Fibroblast of peridontal ligament (primary cell): ENCODE measurements around the gene RPS29.
A peak's percentile ranks its signal among the peaks of the same experiment; 100 is the strongest.
"Not testable (repeated sequence)": the region's sequence is repeated elsewhere in the genome, so short reads cannot be mapped to it uniquely, and the experiment has no call there.

Experiments used
- DNase-seq: peaks from one replicate; pipeline ENCODE4 v3.0.0-alpha.2; 2010; ENCODE audit errors: extremely low read depth

RPS29 gene

DNA sequence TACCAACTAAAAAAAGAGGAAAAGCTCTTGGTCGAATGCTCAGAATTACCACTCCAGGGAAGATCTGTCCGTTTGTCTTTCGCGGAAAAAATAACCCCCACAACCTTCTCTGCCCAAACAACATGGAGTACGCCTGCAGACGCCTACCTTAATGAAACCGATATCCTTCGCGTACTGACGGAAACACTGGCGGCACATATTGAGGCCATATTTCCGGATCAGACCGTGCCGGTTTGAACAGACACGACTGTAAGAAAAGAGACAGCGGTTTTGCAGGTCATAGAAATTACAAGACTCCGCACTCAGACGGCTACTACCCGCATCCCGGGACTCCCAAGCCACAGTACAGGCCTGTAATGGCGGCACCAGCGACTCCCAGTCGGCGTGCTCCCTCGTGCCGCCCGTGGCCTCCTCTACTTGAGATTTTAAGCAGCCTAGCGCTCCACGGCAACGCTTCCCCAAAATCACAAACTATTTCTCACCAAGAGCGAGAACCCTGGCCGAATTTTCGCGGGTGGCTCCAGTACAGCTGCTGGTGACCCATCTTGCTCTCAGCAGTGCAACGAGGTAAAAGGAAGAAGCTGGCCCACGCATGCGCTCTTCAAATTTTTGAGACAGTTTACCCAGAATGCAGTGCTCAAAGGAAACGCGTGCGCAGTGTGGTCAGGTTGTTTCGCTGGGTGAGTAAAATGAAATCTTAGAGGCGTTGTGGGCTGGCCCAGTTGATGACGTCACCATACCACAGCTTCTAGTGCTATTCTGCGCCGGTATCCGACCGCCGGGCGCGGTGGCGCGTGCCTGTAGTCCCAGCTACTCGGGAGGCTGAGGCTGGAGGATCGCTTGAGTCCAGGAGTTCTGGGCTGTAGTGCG, at the start of gene RPS29:
TSS of gene RPS29 (minus strand) at position 578 of the 870 bp plus-strand sequence. CDS start at position 544, 34 bp downstream.
- DNase-seq: peak; percentile 100

DNA sequence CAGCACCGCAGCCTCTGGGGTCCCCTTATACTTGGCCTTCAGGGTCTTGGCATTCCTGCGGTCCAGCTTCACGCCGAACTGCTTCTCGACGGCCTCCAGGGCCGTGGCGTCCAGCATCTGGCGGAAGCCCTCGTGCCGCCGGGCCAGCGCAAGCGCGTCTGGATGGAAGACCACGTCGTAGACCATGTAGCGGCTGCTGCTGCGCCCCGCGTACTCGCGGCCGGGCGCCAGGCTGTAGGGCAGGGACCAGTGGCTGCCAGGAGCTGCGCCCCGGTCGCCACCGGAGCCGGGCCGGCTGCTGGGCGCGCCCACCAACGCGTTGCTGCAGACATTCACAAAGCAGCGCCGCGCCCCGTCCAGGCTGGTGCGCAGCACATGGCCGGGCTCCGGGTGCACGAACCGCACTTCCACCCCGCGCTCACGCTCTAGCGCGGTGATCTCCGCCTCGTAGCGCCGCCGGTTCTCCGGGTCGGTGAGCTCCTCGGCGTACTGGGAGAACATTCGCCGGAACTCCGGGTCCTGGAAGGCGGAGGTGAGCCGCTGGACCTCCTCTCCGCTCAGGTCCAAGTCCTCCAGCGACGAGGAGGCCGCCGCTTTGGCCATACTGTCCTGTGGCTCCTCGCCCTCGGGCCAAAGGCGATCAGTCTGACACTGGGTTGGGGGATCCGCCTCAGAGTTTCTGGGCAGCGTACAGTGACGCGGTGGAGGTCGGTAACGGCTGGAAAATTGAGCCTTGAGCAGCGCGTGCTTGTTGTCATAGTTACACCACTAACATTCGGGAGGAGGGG, 48.6 kb upstream of the RPS29 start, which contains the start of gene DNAAF2:
TSS of gene DNAAF2 (minus strand) at position 698 of the 788 bp plus-strand sequence. CDS start at position 603, 95 bp downstream.
- DNase-seq: peak; percentile 77

DNA sequence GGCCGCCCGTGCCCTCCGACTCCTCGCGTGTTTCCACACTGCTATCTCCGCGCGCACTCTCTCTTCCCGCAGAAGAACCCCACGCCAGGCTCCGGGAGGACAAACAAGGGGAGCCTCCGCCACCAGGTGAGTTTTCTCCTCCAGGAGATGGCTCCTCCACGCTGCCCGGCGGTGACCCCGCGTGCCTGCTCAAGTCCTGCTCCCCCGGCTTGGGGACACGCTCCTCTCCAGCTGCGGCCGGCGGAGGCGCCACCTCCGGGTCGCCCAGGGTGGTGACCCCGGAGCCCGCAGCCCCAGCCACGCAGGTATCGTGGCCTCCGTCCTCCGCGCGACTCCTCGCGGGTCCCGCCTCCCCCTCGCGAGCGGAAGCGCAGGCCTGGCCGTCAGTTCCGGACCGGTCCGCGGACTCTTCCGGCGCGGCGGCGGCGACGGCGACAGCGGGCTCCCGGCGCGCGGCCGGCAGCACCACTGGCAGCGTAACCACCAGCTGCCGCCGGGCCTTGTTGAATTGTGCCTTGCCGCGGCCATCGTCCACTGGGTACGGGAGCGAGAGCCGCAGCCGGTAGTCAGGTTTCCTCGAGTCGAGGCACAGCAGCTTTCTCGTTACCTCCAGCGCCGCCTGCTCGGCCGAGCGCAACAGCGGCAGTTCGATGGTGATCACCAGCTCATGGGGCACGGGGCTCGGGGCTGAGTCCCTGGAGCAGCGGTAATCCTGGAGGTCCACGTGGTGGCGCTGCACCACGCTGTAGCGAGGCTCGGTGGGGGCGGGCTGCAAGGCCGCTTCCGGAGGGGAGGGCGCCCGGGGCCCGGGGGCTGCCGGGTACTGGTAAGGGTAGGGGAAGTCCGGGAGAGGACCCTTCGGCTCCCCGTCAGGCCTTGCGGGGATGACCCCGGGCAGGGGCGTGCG, 47.7 kb upstream of the RPS29 start:
- DNase-seq: peak; percentile 91

- DNase-seq: no peak
Observed at GRCh38 chr14:49623941-49624839, 38.0 kb upstream of the RPS29 start.

DNA sequence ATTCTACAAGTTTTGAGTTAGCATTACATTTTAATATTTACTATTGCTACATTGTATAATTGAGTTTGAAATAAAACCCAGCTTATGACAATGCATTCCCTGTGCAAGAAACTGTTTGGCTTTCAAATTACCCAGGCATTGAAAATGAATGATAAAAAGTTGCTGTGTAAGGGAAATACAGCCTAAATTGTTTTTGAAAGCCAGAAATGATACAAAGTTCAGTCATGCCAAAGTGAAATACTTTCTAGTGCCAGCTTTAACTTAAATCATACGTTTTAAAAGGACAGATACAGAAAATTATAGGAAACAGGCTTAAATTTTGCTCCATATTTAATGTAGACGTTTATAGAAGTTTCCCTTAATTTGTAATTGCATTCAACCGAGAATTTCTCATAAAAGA, 37.2 kb upstream of the RPS29 start:
- peak; percentile 45 for DNase-seq

- no peak for DNase-seq
Observed at GRCh38 chr14:49622022-49622607, 35.9 kb upstream of the RPS29 start.

DNA sequence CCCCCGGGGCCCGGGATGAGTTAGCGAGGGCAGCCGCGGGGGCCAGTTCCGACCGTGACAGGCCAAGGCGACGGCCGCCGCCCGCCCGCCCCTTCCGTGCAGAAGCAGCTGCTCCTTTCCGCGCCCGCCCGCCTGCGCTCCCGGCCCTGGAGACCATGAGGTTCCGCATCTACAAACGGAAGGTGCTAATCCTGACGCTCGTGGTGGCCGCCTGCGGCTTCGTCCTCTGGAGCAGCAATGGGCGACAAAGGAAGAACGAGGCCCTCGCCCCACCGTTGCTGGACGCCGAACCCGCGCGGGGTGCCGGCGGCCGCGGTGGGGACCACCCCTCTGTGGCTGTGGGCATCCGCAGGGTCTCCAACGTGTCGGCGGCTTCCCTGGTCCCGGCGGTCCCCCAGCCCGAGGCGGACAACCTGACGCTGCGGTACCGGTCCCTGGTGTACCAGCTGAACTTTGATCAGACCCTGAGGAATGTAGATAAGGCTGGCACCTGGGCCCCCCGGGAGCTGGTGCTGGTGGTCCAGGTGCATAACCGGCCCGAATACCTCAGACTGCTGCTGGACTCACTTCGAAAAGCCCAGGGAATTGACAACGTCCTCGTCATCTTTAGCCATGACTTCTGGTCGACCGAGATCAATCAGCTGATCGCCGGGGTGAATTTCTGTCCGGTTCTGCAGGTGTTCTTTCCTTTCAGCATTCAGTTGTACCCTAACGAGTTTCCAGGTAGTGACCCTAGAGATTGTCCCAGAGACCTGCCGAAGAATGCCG, 35.1 kb upstream of the RPS29 start:
- DNase-seq: no peak

DNA sequence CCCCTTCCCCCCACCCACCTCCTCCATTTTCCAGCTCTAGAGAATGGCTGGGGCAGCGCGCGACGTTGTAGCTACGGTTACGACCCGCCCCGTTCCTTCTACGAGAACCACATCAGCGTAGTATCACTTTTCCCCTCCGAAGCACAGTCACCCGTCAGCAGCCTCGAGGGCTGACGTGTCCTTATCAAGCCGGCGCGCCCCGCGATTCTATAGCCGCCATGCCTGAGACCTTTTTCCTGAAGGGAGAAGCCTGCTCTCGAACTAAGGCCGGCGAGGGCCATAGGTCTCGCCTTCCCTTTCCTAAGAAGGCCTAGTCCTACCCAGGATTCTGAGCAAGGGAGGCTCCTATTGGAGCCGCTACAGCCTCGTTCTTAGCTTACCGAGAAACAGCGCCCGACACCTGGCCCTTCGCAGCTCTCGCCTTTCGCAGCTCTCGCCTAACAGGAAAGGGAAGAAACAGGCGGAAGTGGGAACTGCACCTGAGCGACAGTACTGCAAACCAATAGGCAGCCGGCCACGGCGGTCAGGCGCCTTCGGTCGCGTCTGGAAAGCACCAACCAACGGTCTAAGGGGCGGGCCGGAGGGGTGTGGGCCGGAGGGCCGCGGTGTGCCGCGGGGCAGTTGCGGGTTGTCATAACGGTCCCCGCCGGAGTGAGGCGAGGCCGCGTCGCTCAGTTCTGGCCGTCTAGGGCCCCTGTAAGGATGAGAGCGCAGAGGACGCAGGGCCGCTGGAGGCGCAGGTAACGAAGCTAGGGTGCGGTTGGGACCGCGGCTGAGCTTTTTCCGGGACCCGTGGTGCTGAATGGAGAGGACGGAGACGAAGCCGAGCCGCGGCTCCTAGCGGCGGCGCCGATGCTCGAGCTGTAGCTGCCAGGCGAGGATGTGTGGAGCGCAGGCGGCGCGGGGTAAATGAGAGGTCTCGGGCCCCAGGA, 34.3 kb upstream of the RPS29 start, which contains the start of the genes MGAT2 and RPL36AL:
TSS of gene MGAT2 (plus strand) at position 618 of the 932 bp plus-strand sequence. CDS start 470 bp downstream, outside the sequence.
TSS of gene RPL36AL (minus strand) at position 445 of the 932 bp plus-strand sequence. CDS start 1,522 bp downstream, outside the sequence.
- DNase-seq: peak; percentile 98

DNA sequence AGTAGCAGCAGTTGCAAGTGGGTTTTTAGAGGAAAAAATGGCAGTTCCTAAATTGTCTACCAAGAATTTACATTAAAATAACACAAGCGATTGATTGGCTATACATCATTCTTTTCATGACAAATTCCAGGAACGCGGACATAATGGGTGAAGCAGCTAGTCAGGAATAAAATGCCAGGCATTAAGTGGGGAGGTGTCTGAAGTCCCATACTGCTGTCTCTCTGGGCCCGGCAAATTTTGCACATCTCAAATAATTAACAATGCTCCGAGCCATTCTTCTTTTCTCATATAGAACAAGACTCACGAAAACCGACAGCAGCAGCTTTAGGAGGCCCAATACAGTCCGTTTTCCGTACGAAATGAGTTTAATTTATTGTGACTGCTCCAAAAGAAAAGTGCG, 33.5 kb upstream of the RPS29 start:
- DNase-seq: no peak

DNA sequence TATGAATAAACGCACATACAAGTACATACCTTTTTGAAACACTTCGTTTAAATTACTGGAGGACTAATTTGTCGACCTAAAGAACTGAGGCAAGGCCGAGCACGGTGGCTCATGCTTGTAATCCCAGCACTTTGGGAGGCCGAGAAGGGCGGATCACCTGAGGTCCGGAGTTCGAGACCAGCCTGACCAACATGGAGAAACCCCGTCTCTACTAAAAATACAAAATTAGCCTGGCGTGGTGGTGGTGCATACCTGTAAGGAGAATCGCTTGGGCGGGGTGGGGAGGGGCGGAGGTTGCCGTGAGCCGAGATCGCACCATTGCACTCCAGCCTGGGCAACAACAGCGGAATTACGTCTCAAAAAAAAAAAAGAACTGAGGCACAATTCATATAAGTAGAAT, 33.1 kb upstream of the RPS29 start:
- not testable (repeated sequence) for DNase-seq

DNA sequence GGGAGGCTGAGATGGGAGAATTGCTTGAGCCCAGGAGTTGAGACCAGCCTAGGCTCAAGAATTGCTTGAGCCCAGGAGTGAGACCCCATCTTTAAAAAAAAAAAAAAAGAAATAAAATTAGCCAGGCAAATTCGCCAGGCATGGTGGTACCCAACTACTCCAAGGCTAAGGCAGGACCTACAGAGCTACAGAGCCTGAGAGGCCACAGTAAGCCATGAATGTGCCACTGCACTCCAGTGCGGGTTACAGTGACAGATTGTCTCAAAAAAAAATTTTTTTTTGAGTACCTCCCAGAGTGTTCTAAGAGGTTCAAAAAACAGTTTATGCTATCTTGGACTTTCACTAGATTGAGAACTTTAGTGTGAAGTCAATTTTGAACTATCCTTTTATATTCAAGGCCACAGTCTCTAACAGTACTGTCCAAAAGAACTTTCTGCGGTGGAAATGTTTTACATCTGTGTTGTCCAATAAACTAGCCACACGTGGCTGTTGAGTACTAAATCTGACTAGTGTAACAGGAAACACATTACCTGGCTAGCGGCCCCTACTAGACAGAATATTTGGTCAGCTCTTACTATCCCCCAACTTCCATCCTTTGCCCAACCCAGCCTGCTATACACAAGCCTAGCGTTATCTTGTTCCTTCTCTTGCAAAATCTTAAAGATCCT, 31.8 kb upstream of the RPS29 start:
- no peak for DNase-seq

GRCh38 chr14:49615776-49616175, 29.6 kb upstream of the RPS29 start:
- DNase-seq: no peak

- no peak for DNase-seq
Observed at GRCh38 chr14:49614196-49614595, 28.0 kb upstream of the RPS29 start.

GRCh38 chr14:49612671-49613070, 26.5 kb upstream of the RPS29 start:
- no peak for DNase-seq

DNA sequence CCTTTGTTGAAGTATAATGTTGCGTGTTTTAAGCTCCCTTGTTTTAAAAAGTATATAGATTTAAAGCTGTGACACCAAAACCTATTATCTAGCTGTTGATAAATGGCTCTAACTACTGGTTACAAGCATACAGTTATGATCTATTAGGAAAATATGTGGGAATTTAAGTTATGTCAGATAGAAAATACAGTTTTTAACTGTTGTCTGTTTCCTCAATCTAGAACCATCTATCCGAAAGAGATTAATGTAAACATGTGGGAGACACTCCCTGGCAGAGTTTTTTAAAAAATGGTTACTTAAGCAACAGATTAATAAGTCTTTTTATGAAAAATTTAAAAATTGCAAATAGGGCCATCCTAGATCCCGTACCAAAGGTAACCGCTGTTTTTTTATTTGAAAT, 26.1 kb upstream of the RPS29 start:
- no peak for DNase-seq

GRCh38 chr14:49607583-49607982, 21.4 kb upstream of the RPS29 start:
- no peak for DNase-seq
